LNCaP clone FGC (cell line): ENCODE results near the gene DDI2.
"Not testable (repeated sequence)": the region's sequence is repeated elsewhere in the genome, so short reads cannot be mapped to it uniquely, and the experiment has no call there.

Experiments
- DNase-seq: peaks from one replicate; pipeline ENCODE4 v3.0.0-alpha.2; 2011; ENCODE audit warnings: low read depth
- H3K4me3 ChIP-seq: 2 replicates; pipeline ENCODE4 v1.5.1; 2011; ENCODE audit warnings: mild to moderate bottlenecking, low read depth, low read length, control low read depth
- TF ChIP-seq, protein P1 (sequence below): IDR thresholded peaks from 2 replicates; pipeline ENCODE4 v1.5.1; 2012; ENCODE audit warnings: mild to moderate bottlenecking; ENCODE audit not compliant: control insufficient read depth, insufficient read depth; ENCODE audit errors: extremely low read depth

The DDI2 gene

DNA sequence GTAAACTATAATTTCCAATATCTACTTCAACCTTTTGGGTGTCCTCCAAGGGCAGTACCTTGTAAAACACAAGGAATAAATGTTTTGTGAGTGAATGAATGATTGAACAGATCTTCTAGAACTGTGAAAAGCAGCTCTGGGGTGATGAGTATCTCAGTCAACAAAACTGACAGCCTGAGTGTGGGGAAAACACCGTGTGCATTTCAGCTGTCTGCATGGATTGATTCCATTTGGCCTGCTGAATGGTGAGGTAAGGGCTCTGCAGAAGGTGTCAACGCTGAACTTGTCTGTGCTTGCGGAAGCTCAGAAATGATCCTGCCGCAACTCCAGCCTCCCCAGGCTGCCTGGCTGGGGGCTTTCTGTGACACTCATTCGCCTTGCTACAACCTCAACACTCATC, 25.0 kb upstream of the DDI2 start:
- TF ChIP-seq, protein P1, sequence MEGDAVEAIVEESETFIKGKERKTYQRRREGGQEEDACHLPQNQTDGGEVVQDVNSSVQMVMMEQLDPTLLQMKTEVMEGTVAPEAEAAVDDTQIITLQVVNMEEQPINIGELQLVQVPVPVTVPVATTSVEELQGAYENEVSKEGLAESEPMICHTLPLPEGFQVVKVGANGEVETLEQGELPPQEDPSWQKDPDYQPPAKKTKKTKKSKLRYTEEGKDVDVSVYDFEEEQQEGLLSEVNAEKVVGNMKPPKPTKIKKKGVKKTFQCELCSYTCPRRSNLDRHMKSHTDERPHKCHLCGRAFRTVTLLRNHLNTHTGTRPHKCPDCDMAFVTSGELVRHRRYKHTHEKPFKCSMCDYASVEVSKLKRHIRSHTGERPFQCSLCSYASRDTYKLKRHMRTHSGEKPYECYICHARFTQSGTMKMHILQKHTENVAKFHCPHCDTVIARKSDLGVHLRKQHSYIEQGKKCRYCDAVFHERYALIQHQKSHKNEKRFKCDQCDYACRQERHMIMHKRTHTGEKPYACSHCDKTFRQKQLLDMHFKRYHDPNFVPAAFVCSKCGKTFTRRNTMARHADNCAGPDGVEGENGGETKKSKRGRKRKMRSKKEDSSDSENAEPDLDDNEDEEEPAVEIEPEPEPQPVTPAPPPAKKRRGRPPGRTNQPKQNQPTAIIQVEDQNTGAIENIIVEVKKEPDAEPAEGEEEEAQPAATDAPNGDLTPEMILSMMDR: no peak
- H3K4me3 ChIP-seq: no peak overlapping the region
- DNase-seq: no peak

DNA sequence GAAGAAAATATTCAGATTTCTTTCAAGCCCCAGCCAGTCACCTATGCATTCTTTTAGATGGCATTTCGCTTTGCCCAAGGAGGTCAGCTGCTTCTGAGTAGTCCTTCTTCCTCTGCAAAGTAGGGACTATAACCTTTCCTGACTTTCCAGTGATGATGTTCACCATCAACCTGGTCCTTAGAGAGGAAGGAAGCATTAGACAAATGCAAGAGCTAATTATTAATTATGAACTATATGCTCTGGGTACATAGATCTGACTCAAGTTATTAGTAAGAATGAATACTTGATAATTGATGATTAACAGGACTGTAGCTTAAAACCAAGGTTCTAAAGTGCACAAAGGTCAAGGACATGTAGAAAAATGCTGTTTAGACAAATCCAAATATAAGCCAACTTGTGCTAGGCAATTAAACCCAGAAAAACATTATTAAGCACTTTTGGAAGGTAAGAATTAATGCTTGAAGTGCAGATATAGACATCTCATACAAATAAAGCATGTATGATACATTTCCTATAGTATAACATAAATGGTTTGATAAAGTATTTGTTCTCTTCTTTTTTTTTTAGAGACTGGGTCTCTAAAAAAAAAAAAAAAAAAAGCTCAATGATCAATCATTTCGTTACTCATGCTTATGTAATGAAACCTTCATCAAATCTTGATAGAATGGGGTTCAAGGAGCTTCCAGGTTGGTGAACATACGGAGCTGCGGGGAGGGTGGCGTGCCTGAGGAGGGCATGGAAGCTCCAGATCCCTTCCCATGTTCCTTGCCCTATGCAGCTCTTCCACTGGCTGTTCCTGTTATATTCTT, 21.2 kb upstream of the DDI2 start:
- TF ChIP-seq, protein P1: no peak
- no peak for DNase-seq
- no peak overlapping the region for H3K4me3 ChIP-seq

DNA sequence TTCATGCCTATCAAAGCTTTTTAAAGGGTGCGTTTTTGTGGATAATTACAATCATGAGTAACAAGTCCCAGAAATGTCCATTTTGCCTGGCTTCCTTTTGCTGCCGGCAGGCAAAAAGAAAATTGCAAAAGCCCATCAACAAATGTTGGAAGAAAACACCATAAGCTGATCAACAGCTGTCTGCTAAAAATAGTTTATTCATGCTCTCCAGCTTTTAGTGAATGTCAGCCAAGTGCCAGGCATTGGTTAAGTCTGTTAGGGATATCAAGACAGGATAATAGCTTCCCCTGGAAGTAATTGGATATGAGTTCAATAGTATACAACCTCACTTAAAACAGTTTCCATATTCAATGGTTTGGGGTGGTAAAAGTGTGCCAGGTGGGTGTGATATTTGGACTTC, 18.8 kb upstream of the DDI2 start:
- TF ChIP-seq, protein P1: no peak
- no peak for DNase-seq
- H3K4me3 ChIP-seq: no peak overlapping the region

DNA sequence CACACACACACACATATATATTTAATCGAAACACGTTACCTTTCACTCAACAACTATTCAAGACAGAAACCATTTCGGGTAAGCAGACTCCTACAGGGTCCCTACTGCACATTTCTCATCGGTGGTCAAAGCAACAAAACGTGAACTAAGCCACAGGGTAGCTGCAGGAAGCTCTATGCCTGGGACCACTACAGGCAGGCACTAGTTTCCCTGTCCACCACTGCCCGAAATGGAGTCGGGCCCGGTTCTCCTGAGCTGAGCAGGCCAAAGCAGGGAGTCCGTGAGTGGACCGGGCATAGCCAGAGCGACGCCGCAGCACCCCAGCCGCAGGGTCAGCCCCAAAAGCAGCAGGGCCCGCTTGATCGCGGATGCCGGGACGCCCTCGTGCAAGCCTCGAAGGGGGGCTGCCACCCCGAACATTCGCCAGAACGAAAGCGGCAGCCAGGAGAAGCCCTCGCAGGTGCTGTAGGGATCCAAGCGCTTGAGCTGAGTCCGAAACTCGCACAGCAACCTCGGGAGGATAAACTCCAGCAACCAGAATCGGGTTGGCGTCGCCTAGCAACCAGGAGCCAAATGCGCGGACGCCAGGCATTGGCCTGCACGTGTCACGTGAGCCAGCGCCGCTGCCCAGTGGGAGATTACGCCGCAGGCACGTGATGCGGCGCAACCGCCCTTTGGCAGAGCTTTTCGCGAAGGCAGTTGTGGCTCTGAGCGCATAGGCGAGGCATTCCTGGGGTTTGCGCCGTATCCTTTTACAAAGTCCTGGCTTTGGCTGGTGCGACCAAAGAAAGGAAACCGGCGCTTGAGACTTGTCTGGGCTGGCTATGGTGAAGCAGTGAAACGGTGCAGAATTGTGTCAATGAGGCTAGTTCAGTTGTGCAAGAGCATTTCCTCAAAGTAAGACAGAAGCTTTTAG, 13.9 kb upstream of the DDI2 start:
- no peak overlapping the region for H3K4me3 ChIP-seq
- TF ChIP-seq, protein P1: no peak
- DNase-seq: no peak

DNA sequence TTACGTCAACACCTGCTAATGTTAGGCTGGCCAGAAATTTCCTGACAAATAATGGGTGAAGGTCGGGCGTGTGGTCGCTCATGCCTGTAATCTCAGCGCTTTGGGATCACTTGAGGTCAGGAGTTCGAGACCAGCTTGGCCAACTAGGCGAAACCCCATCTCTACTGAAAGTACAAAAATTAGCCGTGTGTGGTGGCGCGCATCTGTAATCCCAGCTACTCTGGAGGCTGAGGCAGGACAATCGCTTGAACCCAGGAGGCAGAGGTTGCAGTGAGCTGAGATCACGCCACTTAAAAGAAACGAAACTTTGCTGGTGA, 13.3 kb upstream of the DDI2 start:
- not testable (repeated sequence) for H3K4me3 ChIP-seq, DNase-seq

DNA sequence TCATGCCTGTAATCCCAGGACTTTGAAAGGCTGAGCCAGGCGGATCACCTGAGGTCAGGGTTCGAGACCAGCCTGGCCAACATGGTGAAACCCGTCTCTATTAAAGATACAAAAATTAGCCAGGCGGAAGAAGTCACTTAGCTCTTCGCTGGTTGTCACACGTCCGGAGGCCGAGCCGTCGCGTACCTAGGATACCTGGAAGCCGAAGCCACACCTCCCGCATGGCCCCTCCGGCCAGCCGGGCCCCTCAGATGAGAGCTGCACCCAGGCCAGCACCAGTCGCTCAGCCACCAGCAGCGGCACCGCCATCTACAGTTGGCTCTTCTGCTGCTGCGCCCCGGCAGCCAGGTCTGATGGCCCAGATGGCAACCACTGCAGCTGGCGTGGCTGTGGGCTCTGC, 12.9 kb upstream of the DDI2 start:
- not testable (repeated sequence) for H3K4me3 ChIP-seq, DNase-seq

DNA sequence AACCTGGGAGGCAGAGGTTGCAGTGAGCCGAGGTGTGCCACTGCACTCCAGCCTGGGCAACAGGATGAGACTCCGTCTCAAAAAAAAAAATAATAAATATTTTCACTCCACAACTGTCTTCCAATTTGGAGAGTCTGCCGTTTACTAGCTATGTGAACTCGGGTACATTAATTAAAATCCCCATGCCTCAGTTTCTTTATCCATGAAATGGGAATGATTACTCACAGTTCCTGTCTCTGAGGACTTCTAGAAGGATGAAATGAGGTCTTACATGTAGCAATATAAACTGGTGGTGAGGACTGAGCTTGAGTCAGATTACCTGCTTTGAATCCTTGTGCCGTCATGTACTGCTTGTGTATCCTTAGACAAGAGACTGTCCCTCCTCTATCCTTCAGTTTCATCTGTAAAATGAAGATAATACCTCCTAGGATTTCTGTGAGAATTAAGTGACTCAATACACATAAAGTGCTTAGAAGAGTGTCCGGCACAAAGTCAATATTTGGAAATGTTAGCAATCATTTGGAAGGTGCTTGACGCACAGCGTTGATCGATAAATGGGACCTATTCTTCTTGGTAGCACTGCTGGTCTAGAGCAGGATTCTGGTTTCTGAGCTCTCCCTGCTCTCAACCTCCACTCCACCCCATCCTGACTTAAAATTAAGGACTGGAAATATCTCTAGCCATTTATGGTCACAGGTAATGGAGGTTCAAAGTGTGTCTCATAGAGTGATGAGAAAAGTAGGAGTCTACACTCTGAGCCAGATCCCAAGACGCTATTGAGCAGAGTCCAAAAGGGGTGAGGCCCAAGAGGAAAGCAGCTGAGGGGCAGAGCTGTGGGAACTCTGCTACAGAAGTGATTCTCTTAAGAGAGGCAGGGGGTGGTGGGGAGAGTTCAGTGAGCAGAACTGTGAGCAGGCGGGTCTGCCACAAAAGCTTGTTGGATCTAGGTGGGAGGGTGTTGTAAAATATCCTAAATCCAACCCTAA, 11.6 kb upstream of the DDI2 start:
- no peak for DNase-seq
- H3K4me3 ChIP-seq: no peak overlapping the region
- TF ChIP-seq, protein P1: no peak
